ENCODE measurements around the gene CCDC88A. TPM values are rescaled to one million over a fixed set of nuclear protein-coding genes. Genes with fewer than 3 reads are reported as not detected.
"Not testable (repeated sequence)": the region's sequence is repeated elsewhere in the genome, so short reads cannot be mapped to it uniquely, and the experiment has no call there.

The CCDC88A gene
- polyA plus RNA-seq, 3 donors = 55.4 to 62.4 (median 60.8) TPM

DNA sequence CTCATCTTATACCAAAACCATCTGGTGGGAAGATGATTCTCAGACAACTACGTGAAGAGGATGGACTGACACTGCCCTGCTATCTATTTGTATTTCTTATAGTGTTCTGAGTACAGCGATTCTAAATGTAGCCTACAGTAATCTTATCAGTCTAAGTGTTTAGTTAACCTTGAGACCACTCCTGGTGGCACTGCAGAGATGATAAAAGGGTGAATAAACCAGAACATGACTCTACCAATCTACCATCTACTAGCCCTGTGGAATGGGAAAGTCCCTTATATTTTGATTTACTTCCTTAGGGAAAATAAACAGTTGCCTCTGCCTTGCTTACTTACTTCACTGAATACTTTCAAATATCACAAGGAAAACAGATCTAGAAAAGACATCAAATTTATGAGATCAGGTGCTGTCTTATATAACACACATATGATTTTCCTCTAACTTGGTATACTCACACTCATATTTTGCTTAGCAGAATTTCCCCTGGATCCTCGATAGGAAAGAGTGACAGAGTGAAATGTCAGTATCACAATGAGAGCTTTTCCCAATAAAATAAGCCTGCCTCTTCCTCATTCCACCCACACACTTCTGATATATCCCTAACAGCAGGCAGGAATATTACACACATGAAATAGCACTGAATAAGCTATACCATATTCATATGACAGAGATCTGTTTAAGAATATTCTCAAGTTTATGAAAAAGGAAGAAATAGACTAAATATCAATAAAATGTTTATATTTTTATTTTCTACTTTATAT, 92.0 kb downstream of the CCDC88A start:
- no peak for DNase-seq (ENCODE audit: low read depth in 3 of 3, low spot score in 2 of 3)

DNA sequence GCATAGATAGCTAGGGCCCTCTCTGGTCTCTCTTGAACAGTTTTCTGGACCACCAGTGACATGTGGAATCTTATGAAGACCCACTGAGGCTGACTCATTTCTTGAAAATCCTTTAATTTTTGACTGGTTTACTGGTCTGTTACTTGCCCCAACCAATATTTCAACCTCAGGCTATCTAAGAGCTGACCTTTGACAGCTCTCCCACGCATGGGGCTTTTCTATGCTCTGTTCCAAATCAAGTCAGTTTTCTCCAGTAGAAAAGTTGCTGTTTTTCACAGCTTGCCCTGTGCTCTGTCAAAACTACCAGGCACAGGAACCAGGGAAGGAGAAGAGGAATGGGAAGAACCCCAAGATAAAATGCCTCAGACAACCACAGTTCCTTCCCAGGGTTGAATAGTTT, 104.7 kb downstream of the CCDC88A start:
- DNase-seq (ENCODE audit: low read depth in 3 of 3, low spot score in 2 of 3) = no peak

DNA sequence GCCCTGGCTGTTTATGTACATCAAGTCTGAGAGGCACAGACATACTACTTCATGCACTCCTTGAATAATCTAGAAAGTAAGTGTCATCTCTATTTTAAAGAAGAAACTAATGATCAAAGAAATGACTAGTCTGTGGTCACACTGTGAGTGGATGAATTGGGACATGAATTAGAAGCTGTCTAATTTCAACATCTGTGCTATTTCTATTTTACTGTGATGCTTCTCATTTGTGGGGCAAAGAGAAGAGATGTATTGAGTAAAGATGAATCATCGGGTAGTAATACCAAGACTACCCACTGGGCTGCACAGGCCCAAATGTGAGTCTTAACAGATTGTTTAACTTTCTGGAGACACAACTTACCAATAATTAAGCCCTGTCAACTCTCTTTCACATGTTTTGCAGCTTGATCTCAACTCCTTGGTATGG, 108.2 kb downstream of the CCDC88A start:
- no peak for DNase-seq (ENCODE audit: low read depth in 3 of 3, low spot score in 2 of 3)

DNA sequence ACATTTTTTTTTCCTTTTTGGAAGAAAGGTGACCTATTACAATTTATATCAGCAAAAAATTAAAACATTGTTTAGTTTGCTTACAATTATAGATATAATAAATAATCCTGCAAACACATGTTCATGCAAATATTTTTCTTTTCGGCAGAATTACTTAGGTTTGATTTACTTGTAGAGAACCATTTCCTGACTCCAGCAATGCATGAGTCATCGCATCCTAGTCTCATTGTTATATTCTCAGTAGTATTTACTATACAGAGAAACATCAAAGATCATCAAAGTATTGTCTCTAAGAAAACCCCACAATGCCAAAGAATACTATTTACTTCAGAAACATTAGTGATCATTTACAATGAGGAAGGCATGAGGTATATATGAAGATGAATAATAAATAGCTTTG, 110.2 kb downstream of the CCDC88A start:
- no peak for DNase-seq (ENCODE audit: low read depth in 3 of 3, low spot score in 2 of 3)

DNA sequence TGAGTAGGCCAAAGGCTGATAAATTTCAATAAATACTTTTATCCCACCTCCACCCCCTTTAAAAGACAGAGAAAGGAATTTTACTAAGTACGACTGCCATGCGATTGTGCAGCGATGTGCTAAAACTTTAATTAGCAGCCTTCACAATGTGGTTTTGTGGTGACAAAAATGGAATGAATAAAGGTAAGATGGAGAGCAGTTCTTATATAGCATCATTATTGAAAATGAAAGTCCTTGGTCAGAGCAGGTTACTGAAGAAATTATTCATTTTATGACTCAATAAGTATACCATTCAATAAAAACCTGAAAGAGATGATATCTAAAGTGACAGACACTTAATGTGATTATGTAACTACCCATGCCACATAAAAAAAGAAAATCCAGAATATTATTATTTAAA, 117.4 kb downstream of the CCDC88A start:
- DNase-seq (ENCODE audit: low read depth in 3 of 3, low spot score in 2 of 3) = no peak

DNA sequence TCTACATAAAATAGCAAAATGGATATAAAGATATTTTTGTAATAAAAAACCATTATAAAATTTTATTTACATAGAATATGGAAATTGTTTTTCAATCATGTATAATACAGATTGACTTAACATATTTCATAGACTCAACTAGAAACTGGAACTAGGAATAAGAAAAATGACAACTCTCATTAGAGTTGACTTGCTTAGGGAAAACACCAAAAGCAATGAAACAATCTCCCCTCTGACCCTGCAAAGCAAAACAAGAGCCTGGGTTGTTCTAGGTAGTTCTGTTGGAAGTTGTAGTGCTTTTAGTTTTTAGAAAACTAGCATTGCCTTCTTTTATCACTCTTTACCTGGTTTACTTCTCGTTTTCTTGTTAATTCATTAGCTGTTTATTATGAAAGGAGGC, 118.4 kb downstream of the CCDC88A start:
- no peak for DNase-seq (ENCODE audit: low read depth in 3 of 3, low spot score in 2 of 3)

DNA sequence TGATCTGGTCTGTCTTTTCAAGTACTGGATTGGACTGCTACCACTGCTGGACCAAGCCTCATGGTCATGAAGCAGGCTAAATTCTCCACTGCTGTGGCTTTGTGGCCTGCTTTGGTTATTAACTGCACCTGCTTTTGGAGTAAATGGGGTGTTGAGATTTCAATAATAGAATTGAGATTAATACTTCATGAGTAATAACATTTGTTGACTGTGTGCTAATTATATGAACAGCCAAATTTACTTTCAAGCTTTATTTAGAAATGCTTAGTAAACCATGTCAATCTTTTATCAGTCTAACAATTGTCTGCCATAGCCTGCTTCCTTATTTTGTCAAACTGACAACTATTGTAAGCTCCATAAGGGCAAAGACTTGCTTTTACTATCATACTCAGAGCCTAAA, 123.3 kb downstream of the CCDC88A start:
- no peak for DNase-seq (ENCODE audit: low read depth in 3 of 3, low spot score in 2 of 3)

DNA sequence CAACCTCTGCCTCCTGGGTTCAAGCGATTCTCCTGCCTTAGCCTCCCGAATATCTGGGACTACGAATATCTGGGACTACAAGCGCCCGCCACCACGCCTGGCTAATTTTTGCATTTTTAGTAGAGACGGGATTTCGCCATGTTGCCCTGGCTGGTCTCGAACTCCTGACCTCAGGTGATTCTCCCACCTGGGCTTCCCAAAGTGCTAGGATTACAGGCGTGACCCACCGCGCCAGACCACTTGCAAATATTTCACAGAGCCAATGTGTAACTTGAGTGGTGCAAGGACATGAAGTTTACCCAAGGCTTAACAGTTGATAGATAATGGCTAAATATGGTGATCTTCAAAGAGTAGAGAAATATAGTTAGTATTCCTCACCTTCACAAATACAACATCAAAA, 136.6 kb downstream of the CCDC88A start:
- no peak for DNase-seq (ENCODE audit: low read depth in 3 of 3, low spot score in 2 of 3)

DNA sequence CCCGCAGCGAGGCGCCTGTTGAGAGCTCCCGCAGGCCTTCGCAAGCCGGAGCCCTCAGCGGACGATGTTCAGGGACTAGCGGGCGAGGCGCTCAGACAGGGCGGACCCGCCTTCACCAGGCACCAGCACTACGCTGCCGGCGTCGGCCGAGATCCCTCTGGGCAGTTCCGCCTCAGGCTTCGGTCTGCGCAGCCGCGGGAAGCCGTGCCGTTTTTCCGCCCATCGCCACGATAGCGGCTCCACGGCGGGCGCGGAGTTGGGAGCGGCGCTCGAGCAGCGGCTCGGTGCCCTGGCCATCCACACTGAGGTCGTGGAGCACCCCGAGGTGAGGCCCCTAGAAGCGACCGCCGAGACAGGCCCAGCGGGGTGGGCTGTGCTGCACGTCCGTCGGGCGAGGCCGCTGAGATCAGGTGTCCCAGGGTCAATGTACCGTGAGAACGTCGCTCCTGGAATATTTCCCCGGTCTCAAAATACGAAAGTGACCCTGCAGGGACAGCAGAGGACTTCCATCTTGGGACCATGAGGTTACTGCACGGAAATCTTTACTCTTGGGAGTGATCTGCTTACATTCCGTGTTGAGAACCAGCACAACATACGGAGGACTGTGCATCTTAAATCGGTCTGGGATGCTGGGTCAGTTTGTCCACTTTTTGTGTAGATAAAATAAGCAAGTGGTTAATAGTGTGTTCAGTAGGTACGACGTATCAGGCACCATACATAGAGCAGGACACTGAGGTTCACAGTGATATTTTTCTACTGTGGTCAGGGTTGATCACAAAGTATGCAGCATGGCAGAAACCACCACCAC, 137.3 kb downstream of the CCDC88A start:
- peak; percentile 43 to 65 (median 48) for DNase-seq (ENCODE audit: low read depth in 3 of 3, low spot score in 2 of 3)

DNA sequence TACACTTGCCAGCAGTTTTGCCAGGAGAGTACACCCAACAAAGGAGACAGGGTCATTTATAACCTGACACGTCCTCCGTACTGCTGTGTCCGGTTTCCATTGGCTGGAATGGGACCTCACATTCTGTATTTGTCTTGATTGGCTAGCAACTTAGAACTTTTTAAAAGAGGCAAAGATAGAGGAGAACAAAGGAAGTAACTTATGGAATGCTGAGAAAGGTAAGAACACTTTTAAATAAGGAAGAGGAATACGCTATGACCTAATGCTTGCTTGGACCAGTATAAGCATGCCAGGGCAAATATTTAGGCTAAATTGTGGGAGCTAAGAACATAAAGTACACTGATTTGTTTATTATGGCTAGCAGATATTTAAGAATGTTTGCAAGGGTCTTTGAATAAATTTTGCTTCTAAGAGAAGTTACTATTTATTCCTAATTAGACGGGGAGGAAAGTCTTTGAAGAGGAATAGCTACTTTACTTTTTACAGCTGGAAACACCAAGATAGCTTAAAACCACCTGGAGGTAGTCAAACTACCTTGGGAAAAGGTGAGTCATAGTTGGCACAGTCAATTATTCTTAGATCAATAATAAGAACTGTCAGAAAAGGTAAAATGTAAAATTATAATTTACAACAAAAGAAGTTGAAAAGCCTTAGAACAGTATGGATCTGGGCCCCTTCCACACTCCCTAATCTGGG, 138.7 kb downstream of the CCDC88A start:
- not testable (repeated sequence) for DNase-seq (ENCODE audit: low read depth in 3 of 3, low spot score in 2 of 3)

DNA sequence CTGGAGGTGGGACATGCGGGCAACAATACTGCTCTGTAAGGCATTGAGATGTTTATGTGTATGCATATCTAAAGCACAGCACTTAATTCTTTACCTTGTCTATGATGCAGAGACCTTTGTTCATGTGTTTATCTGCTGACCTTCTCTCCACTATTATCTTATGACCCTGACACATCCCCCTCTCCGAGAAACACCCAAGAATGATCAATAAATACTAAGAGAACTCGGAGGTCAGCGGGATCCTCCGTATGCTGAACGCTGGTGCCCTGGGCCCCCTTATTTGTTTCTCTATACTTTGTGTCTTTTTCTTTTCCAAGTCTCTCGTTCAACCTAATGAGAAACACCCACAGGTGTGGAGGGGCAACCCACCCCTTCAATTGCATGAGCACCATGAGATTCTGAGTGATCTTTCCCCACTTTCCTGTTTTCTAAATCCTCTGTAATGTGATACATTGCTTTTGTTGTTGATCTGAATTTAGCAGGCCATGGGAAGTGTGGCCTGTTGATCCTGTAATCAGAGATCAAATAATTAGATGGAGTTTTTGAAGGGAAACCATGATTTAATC, 139.7 kb downstream of the CCDC88A start:
- DNase-seq (ENCODE audit: low read depth in 3 of 3, low spot score in 2 of 3) = not testable (repeated sequence)

DNA sequence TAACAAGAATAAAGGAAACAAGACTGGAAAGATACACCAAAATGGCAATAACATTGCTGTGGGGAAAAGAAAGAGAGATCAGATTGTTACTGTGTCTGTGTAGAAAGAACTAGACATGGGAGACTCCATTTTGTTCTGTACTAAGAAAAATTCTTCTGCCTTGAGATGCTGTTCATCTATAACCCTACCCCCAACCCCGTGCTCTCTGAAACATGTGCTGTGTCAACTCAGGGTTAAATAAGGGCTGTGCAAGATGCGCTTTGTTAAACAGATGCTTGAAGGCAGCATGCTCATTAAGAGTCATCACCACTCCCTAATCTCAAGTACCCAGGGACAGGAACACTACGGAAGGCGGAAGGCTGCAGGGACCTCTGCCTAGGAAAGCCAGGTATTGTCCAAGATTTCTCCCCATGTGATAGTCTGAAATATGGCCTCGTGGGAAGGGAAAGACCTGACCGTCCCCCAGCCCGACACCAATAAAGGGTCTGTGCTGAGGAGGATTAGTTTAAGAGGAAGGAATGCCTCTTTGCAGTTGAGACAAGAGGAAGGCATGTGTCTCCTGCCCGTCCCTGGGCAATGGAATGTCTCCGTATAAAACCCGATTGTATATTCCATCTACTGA, 140.3 kb downstream of the CCDC88A start:
- DNase-seq (ENCODE audit: low read depth in 3 of 3, low spot score in 2 of 3) = not testable (repeated sequence)

DNA sequence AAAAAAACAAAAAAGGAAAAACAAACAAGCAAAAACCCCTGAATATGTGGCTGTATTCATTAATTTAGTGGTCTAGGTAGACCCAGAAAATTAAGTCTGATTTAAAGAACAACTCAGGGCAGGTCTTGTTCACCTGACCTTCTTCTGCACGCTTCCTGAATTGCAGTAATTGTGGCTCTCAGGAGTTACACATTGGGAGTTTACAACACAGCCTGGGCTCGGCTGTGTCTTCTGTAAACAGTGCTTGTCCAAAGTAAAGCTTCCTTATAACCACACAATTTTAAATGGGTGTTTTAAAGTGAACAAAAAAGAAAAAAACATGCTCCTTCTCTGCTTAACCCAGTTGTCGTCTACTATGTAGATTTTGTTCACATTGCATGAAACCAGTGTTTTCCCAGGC, 142.3 kb downstream of the CCDC88A start:
- DNase-seq (ENCODE audit: low read depth in 3 of 3, low spot score in 2 of 3) = no peak

DNA sequence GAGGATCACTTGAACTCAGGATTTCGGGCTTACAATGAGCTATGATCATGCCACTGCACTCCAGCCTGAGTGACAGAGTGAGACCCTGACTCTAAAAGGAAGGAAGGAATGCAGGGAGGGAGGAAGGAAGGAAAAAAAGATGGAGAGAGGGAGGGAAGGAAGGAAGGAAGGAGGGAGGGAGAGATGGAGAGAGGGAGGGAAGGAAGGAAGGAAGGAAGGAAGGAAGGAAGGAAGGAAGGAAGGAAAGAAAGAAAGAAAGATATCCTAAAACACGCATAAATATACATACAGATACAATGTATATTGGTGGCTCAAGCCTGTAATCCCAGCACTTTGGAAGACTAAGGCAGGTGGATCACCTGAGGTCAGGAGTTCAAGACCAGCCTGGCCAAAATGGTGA, 145.3 kb downstream of the CCDC88A start:
- not testable (repeated sequence) for DNase-seq (ENCODE audit: low read depth in 3 of 3, low spot score in 2 of 3)

DNA sequence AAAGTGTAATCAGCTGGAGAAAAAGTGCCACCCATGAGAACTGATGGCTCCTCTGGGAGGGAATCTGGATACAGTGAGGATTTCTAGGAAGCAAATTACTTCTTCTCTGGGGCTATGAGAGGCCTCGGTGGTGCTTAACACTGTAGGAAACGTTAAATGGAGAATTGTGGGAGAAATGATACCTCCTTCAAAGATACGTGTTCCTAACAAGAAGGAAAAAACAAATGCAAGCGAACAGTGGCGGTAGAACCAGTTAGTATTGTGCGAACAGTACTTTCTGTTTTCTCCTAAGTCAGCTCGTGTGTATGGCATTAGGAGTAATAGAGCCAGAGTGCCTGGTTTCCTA, 150.0 kb downstream of the CCDC88A start:
- no peak for DNase-seq (ENCODE audit: low read depth in 3 of 3, low spot score in 2 of 3)

DNA sequence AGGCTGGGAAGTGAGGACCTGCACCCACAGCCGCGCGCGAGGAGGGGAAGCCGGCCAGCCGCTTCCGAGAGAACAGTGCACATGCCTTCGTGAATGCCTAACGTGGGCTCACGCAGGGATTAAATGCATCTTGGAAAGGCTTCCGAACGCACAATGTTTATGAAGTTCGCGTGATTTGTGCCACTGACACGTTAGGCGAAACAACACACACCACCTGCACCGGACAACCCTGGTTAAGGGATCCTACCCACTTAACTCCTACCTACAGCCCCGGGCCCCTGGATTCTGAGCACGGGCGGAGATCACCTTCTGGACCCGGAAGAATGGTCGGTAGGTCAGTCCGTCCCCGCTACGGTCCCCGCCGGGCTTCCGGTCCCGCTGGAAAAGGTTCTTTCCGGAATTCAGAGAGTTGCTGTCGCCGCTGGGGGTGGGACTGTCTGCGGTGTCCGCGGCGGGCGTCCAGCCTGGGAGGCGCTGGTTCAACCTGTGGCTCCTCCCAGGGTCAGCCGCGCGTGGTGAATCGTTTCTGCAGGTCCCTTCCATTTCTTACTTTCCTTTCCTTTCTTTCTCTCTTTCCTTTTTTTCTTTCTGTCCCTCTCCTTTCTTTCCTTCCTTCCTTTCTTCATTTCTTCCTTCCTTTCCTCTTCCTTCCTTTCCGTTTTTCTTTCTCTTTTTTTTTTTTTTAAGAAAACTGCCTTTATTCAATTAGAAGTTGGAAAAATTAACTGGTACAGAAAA, 150.6 kb downstream of the CCDC88A start, which contains the start of gene MTIF2:
MTIF2 (minus strand) TSS at position 325 of the 738 bp plus-strand sequence. CDS start 5,373 bp downstream, outside the sequence.
- peak; percentile 80 to 91 (median 87) for DNase-seq (ENCODE audit: low read depth in 3 of 3, low spot score in 2 of 3)

DNA sequence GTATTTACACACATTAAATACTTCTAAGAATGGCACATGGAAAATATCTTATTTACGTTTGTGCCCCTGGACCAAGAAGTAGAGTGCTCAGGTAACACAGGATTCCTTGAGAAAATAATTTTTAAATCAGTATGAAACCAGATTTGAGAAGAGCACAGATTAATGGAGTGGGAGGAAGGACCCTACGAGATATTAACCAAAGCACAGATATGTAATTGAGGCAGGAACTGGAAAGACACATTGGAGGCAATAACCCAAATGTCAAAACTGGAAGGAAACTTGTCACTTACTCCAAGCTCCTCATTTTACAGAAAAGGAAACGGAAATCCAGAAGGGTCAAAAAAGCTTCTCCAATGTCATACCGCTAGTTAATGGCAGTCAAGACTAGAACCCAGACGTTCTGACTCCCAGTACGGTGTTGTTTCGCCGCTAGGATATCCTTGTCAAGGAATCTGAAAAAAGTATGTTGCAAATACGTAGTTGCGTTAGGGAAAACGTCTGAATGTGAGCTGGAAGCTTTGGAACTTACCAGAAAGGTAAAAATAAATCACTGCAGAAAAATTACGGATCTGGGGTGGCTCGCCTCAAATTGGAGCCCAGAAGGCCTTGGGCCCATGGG, 151.3 kb downstream of the CCDC88A start:
- DNase-seq (ENCODE audit: low read depth in 3 of 3, low spot score in 2 of 3) = no peak

DNA sequence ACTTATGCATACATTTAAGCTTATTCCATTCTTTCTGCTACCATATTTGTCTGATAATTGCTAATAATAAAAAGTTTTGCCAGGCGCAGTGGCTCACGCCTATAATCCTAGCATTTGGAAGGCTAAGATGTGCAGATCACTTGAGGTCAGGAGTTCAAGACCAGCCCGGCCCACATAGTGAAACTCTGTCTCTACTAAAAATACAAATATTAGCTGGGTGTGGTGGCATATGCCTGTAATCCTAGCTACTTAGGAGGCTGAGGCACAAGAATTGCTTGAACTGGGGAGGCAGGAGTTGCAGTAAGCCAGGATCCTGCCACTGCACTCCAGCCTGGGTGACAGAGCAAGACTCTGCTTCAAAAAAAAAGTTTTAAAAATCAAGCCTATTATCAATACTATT, 160.1 kb downstream of the CCDC88A start:
- not testable (repeated sequence) for DNase-seq (ENCODE audit: low read depth in 3 of 3, low spot score in 2 of 3)

DNA sequence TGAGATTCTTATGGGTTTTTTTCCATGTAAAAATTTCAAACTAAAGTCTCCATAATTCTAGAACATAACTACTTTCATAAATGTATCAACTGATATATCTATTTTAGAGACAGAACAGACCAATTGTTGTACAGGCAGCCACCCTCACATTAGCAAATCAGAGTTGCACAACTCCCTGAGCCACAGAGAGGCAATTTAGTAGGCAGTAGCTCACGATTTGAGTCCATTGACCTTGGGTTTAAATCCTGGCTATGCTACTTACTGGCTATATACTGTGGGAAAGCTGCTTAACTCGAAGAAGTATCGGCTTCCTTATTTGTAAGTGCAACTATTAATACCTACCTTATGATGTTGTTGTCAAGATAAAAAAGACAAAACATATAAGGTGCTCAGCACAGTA, 166.8 kb downstream of the CCDC88A start:
- no peak for DNase-seq (ENCODE audit: low read depth in 3 of 3, low spot score in 2 of 3)
